NCI-H524 treated with DMSO at 0.1 percent for 48 hours (cell line): Measurements from ENCODE around the gene HSD17B13.

Experiments
- DNase-seq: peaks from one replicate; lab custom pipeline; 2025; lab: John Stamatoyannopoulos, UW

Gene HSD17B13

DNA sequence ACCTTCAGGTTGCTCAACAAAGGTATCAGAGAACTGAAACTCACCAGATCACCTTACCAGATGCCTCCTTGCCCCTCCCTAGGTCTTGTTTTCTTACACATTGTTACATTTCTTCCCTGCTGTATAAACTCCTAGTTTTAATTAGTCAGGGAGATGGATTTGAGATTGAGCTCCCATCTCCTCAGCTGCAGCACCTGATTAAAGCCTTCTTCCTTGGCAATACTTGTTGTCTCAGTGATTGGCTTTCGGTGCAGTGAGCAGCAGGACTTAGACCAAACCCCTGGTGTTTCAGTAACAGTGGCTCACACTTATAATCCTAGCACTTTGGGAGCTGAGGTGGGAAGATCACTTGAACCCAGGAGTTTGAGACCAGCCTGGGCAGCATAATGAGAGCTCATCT lies 59.8 kb downstream of the HSD17B13 start:
- DNase-seq: no peak

GRCh38 chr4:87260477-87260876 lies 62.2 kb downstream of the HSD17B13 start:
- DNase-seq: no peak

DNA sequence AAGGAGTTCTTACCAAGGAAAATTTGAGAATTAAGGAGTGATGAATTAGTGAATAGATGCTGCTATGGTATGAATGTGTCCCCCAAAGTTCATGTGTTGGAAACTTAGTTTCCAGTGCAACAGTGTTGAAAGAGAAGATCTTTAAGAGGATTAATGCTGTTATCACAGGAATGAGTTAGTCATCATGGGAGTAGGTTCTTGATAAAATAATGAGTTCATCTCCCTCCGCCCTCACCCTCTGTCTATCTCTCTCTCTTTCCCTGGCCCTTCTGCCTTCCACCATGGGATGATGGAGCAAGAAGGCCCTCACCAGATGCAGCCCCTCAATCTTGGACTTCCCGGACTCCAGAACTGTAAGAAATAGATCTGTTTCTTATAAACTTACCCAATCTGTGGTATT lies 64.0 kb downstream of the HSD17B13 start:
- DNase-seq: no peak

DNA sequence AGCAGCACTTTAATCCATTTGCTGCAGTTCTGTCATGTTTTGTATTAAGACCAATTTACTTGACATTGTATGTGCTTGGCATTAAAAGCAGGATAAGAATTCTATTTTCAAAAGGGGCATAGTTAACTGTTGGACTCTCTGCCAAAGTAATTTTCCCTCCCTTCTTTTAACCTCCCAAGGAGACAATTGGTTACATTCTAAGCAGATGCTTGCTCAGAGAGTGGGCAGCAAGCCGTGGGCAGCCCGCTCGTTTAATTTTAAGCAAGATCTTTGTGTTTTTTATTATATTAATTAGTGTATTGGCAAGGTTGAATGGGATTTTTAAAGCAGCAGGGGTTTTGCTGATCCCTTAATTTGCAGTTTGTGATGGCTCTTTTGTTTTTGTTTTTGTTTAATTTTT lies 65.2 kb downstream of the HSD17B13 start:
- no peak for DNase-seq

- no peak for DNase-seq
These were observed 66.9 kb downstream of the HSD17B13 start for GRCh38 chr4:87255755-87256154.
